NCI-H146 (cell line): ENCODE measurements around the gene HSPB7.
"Not testable (repeated sequence)": the region's sequence is repeated elsewhere in the genome, so short reads cannot be mapped to it uniquely, and the experiment has no call there.

Source experiments
- DNase-seq: peaks from one replicate; lab custom pipeline; 2025; lab: John Stamatoyannopoulos, UW

Gene HSPB7

DNA sequence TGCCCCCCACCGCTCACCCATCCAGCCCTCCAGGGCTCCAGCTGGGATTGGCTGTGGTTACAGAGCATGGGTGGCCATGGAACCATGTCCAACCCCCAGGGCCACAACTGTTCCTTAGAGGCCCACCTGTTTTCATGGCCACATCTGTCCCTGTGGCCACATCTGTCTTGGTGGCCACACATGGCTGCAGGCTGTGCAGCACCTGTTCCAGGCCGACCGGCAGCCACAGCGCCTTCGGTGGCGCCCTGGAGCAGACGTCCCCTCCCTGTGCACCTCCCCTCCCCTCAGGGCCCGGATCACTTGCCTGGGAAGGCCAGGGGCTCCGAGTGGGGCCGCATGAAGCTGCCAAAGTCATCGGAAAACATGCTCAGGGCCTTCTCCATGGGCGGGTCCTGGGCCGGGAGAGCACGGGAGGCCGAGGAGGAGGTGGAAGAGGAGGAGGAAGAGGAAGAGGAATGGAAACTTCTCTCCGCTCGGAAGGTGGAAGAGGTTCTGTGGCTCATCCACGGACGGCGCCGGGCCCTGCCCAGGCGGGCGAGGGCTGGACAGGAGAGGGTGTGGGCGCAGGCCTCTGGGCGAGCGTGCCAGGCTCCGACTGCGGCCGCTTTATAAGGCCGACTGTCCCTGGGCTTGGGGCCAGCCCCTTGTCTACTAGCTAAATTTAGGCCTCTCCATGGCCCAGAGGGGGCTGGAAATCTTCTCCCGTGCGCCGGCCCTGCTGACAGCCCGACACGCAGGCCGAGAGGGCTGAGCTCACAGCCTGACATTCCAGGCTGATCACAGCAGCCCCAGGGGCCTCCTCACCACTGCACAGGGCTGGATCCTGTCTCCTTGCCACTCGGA lies at the start of gene HSPB7:
Gene HSPB7 (minus strand): TSS at position 583 of the 843 bp plus-strand sequence. CDS start 80 bp downstream, at position 503.
- no peak for DNase-seq

- DNase-seq = peak; percentile 48
Observed at GRCh38 chr1:16067127-16067768, 49.4 kb upstream of the HSPB7 start.

- DNase-seq = no peak
Observed at GRCh38 chr1:16066245-16066644, 48.4 kb upstream of the HSPB7 start.

DNA sequence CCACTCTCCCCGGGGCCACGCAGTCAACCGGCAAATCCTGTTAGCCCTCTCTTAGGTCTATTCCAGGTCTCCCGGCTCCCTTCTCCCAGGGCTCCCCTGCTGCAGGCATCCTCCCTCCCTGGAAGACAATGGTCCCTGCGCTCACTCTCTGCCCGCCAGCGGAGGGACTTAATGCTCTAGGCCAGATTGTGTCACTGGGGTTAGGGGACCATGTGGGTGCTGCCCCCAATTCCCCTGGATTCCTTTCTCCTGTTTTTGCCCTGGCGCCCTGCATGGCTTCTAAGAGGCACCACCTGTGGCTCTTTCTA lies 47.4 kb upstream of the HSPB7 start:
- DNase-seq = no peak

- no peak for DNase-seq
Observed at GRCh38 chr1:16064536-16065268, 46.9 kb upstream of the HSPB7 start.

DNA sequence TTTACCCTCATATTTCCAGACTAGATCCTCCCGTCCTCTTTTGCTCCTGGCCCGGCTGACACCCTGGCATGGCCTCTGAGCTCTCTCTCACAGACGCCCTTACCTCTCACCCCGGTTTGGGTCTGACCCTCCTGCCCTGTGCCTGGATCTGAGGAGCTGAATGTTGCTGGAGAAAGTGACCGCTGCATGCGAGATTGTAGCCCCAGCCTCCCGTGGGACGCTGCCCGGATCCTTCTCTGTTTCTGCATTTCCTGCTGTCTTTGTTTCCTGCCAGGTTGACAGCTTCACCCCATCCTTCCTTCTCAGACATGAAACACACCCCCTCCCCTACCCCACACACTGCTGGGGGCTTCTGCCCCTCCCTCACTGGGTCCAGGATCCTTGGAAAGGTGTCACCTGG lies 46.1 kb upstream of the HSPB7 start:
- no peak for DNase-seq

DNA sequence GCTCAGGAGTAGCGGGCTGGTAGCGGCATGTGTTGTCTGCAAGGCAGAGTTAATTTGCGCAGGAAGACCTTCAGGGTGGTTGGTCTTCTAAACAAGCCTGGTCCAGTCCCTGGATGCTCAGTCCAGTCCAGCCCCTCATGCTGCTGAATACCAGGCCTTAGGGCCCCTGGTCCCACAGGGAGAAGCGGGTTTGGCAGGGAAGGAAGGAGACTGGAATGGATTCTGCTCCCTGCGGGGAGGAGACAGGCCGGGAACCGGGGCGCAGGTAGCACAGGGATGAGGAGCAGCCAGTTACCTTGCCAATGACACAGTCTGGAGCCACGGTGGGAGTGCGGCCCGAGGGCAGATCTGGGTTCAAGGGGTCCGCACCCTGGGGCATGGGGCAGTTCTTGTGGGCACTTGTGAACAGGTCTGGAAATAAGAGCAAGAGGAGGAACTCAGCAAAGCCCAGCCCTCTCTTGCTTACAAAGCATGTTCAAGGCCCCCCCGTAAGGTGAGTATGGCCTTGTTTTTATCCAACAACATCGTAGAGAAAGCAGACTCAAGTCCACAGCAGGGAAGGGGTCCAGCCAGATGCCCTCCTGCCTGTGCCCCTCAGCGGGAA lies 45.5 kb upstream of the HSPB7 start:
- DNase-seq = no peak

GRCh38 chr1:16062687-16063075 lies 44.8 kb upstream of the HSPB7 start:
- not testable (repeated sequence) for DNase-seq

DNA sequence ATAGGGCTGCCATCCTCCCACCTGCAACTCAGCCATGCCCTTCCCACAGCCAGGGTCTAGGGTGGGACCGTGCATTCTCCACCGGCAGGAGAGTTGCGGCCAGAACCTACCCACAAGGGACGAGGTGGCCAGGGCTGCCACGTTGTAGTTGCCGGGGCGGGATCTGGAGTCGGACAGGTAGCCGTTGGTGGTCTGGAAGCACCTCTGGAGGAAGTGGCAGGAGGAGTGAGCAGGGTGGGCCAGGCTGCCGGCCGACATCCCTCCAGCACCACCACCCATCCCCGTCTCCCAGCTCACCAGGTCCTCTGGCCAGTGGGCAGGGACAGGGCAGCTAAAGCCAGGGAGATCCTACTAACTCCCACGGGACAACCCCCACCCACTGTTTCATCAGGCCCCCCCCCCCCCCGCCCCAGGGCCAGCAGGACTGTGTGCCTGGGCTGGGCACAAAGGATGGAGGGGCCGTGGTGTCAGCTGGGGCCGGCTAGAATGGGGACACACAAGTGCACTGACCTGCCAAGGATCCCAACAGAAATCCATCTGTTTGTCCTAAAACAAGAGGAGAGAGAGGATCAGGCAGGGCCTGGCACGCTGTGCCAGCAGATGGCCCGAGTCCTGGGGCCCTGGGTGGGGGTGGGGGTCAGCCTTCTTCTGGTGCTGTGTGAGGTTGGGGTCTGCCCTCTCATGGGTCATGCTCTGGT lies 44.3 kb upstream of the HSPB7 start:
- DNase-seq = not testable (repeated sequence)

GRCh38 chr1:16061266-16061665 lies 43.4 kb upstream of the HSPB7 start:
- no peak for DNase-seq

GRCh38 chr1:16058394-16059120 lies 40.7 kb upstream of the HSPB7 start:
- not testable (repeated sequence) for DNase-seq

GRCh38 chr1:16057314-16057915 lies 39.6 kb upstream of the HSPB7 start:
- not testable (repeated sequence) for DNase-seq

DNA sequence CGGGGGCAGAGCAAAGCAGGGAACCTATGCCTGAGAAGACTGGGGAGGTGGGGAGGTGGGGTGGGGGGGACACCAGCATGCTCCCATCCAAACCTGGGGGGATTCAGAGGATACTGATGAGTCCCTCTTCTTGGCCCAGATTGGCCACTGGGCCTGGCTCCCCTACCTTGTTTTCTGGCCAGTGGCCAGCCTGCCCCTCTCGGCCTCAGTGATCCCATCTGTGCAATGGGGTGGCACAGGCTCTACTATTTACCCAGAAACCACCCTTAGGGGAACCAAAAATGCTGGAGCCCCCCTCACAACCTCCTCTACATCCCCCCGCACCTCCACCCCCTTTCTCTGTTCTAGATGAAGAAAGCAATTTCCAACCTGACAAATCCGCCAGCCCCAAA lies 38.7 kb upstream of the HSPB7 start:
- DNase-seq = not testable (repeated sequence)

DNA sequence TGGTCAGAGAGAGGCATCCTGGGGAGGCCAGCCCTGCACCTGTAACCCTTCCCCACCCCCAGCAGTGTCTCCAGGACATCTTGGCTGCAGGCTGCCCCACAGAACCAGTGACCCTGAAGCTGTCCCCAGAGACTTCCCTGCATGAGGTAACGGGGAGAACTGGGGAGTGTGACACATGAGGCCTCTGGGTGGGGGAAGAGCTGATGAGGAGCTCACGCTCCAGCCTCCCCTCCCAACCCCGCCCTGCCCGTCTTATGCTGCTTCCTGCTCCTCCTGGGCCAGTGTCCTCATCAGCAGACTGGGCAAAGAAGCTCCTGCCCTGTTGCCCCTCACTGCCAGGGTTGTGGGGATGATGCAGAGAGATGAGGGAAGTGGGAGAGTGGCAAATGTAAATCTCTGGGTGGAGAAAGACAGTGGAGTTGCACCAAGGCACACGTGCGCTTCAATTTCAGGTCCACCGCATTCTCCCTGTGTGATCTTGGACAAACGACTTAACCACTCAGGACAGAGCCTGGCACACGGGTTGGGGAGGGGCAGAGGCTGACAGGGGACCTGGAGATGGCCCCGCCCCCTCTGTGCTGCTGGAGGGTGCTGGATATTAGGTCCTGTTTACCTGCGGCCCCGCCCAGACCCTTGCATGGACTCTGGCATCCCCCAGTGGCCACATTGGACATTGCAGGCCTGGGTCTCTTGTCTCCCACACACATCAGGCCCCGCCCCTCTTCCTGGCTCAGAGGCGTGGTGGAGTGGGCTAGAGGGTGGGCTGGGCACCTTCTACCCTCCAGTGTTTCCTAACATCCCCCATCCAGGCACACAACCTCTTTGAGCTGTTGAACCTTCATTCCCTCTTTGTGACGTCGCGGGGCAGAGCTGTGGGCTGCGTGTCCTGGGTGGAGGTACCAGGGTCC lies 38.0 kb upstream of the HSPB7 start:
- peak; percentile 80 for DNase-seq

DNA sequence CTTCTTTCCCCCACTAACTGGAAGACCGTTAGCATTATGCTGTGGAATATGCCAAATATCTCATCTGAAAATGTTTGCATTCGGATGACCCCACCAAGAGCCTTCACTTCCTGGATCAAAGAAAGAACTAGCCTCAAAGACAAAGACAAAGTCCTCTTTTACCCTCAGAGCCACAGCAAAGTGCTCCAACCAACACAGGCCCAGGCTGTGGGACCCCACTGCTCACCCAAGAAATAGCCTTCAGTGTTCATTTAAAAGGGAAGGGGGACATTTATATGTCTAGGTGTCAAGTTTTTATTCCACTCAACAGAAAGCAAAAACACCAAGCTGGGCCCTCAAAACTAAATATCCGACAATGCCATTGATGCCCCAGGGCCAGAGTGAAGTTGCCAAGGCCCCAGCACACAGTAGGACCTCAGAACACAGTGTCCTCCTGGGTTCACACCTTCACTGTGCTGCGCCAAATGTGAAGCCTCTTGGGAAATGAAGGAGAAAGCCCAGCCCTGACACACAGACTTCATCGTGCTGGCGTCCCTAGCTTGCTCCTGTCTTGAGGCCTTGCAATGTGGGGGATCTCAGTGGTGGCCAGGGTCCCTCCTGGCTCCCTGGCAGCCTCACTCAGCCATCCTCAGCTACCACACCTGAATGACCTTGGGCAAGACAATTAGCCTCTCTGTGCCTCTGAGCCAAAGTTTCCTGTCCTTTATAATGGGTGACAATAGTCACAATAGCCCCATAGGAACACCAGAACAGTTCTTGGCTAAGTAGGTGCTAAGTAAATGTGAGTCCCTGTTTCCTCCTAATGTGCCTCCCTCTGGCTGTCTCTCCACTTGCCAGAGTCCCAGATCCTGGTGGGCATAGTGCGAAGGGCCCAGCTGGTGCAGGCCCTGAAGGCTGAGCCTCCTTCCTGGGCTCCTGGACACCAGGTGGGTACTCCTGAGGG lies 37.0 kb upstream of the HSPB7 start:
- DNase-seq = no peak

DNA sequence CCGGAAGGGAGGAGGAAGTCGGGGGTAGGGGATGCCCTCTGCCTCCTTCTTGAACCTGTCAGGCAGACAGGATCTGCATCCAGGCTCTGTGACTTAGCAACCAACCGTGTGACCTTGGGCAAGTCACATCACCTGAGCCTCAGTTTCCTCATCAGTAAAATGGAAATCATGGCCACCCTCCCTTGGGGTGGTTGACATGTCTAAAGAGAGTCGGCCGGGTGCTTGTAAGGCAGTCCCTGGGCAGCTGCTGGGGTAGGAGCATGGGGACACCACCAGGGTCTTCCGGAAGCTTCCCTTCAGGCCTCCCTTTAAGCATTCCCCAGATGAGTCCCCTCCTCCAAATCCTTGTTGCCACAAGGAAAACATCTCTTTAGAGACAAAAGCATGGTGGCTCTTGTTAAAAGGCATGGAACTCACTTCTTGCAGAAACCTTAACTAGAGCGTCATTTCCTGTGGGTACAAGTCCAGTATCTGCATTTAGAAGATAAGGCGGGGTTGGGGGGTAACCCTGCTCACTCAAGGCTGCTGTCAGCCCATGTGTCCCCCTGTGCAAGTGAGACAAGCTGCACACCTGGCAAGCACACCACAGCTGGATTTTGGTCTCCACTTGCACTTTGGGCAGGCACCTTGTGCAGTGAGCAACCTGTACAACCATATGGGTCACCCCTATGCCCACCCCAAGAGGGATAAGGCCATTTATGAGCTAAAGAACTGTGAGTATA lies 36.1 kb upstream of the HSPB7 start:
- no peak for DNase-seq

- not testable (repeated sequence) for DNase-seq
Observed at GRCh38 chr1:16051949-16052348, 34.1 kb upstream of the HSPB7 start.

DNA sequence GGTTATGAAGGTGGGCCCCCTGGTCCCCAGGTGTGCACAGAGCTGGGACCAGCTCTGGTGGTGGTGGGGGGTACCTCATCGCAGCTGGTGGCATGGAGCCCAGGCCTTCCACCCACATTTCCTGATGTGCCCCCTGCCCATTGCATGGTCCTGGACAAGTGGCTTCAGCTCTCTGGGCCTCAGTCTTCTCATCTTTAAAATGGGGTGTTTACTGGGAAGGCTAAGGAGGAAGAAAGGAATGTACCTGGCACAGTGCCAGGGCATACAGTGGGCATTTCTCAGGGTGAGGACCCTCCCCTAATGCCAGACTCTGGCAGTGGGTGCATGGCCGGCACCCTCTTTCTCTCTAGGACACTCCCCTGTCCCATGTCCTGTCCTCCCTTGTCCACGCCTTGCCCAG lies 33.2 kb upstream of the HSPB7 start:
- no peak for DNase-seq
